GM19452 (cell line): ENCODE results near the gene ARHGEF11.

ENCODE experiments used
- ATAC-seq: cut with Tn5 transposase; IDR thresholded peaks from one replicate; pipeline ENCODE4 v1.9.1; 2021; ENCODE audit not compliant: unreplicated experiment

The ARHGEF11 gene

GRCh38 chr1:156898161-156898566 is 147.4 kb downstream of the ARHGEF11 start:
- ATAC-seq = no peak

- no peak for ATAC-seq
These were observed 148.3 kb downstream of the ARHGEF11 start for GRCh38 chr1:156897078-156897825.

GRCh38 chr1:156896490-156897033 is 149.0 kb downstream of the ARHGEF11 start:
- ATAC-seq = no peak

GRCh38 chr1:156895927-156896326 is 149.6 kb downstream of the ARHGEF11 start:
- ATAC-seq = no peak

GRCh38 chr1:156895455-156895812 is 150.1 kb downstream of the ARHGEF11 start:
- ATAC-seq = no peak

GRCh38 chr1:156894711-156895454 is 150.7 kb downstream of the ARHGEF11 start:
- ATAC-seq = no peak

- ATAC-seq = no peak
These were observed 151.5 kb downstream of the ARHGEF11 start for GRCh38 chr1:156894001-156894400.

- ATAC-seq = no peak
These were observed 152.2 kb downstream of the ARHGEF11 start, which contains the start of gene PEAR1 for GRCh38 chr1:156893048-156893953. PEAR1 (plus strand) TSS chr1:156893718; CDS start chr1:156903927, 10,209 bp downstream.

GRCh38 chr1:156892190-156893047 is 153.1 kb downstream of the ARHGEF11 start:
- ATAC-seq = no peak

GRCh38 chr1:156889802-156890580 is 155.6 kb downstream of the ARHGEF11 start:
- ATAC-seq = no peak

GRCh38 chr1:156887734-156888133 is 157.8 kb downstream of the ARHGEF11 start:
- no peak for ATAC-seq

GRCh38 chr1:156887317-156887716 is 158.2 kb downstream of the ARHGEF11 start:
- ATAC-seq = no peak

GRCh38 chr1:156886583-156887281 is 158.8 kb downstream of the ARHGEF11 start:
- no peak for ATAC-seq

GRCh38 chr1:156885880-156886355 is 159.6 kb downstream of the ARHGEF11 start:
- no peak for ATAC-seq

GRCh38 chr1:156885314-156885713 is 160.2 kb downstream of the ARHGEF11 start:
- no peak for ATAC-seq
